Activated CD4-positive, alpha-beta memory T cell treated with anti-CD3 and anti-CD28 coated beads for 36 hours (primary cell): ENCODE measurements around the gene NCBP1. TPM values are rescaled to one million over a fixed set of nuclear protein-coding genes. Genes with fewer than 3 reads are reported as not detected.
A peak's percentile ranks its signal among the peaks of the same experiment; 100 is the strongest.
"Not testable (repeated sequence)": the region's sequence is repeated elsewhere in the genome, so short reads cannot be mapped to it uniquely, and the experiment has no call there.

Experiments
- CTCF ChIA-PET: fragments of 350-600 bp; sonication (Branson Sonifier 250); formaldehyde crosslinking; loops from one replicate; lab custom pipeline; 2021; ENCODE audit warnings: antibody characterized with exemption, inconsistent platforms; lab: Charles Lee
- POLR2A ChIA-PET: fragments of 350-600 bp; sonication (Branson Sonifier 250); formaldehyde crosslinking; loops from one replicate; lab custom pipeline; 2021; ENCODE audit warnings: antibody characterized with exemption; lab: Charles Lee
- DNase-seq: peaks from one replicate; pipeline ENCODE4 v3.0.0-alpha.2; 2020
- H3K27ac Mint-ChIP-seq: one replicate; pipeline ENCODE4 v1.8.0; 2021; ENCODE audit warnings: mixed read lengths
- H3K27me3 Mint-ChIP-seq: one replicate; pipeline ENCODE4 v1.8.0; 2021; ENCODE audit warnings: mixed read lengths
- H3K36me3 Mint-ChIP-seq: one replicate; pipeline ENCODE4 v1.8.0; 2021; ENCODE audit warnings: mixed read lengths
- H3K4me1 Mint-ChIP-seq: one replicate; pipeline ENCODE4 v1.8.0; 2021; ENCODE audit warnings: low read depth, mixed read lengths
- H3K4me3 Mint-ChIP-seq: one replicate; pipeline ENCODE4 v1.8.0; 2021; ENCODE audit warnings: mild to moderate bottlenecking, mixed read lengths
- H3K9me3 Mint-ChIP-seq: one replicate; pipeline ENCODE4 v1.8.0; 2021; ENCODE audit warnings: mixed read lengths
- intact Hi-C: fragments of 100-400 bp; cut with micrococcal nuclease; formaldehyde crosslinking; loops from one replicate; pipeline ENCODE4 v1.15.1; 2023
- total RNA-seq, 2 experiments: library from RNA; stranded (reverse); gene quantifications; one replicate each; pipeline ENCODE4 v1.2.3, GENCODE V29; 2021

The NCBP1 gene
- total RNA-seq, 2 experiments from 2014 or later = 43.4 to 47.2 TPM

DNA sequence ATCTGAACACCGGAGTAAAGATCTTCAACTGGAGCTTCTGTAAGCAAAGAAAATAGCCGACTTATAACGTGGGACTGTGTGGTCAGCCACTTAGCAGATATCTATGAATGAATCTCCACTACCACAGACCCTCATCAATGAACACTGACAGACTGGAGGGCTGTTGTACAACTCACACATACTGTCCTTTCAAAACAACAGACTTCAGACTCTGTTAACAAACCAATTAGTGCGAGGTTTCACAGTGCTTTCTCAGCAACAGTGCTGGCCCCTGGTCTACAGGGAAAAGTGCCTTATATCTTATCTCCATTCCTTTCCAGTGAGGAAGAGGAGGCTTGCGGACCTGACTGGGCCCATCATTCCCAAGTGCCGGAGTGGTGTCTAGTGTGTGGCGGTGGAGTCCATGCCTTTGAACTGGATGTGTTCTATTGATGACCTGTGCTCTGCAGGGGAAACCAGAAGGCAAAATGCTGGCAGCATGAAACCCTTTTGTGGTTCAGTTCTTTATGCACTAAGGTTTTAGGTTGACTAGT is 34.2 kb upstream of the NCBP1 start:
- intact Hi-C loops = loop anchor here (2.0 to 10.0 kb wide), 3 partner anchors 95 to 743 kb away; partner anchors contain the start of gene TMOD1

DNA sequence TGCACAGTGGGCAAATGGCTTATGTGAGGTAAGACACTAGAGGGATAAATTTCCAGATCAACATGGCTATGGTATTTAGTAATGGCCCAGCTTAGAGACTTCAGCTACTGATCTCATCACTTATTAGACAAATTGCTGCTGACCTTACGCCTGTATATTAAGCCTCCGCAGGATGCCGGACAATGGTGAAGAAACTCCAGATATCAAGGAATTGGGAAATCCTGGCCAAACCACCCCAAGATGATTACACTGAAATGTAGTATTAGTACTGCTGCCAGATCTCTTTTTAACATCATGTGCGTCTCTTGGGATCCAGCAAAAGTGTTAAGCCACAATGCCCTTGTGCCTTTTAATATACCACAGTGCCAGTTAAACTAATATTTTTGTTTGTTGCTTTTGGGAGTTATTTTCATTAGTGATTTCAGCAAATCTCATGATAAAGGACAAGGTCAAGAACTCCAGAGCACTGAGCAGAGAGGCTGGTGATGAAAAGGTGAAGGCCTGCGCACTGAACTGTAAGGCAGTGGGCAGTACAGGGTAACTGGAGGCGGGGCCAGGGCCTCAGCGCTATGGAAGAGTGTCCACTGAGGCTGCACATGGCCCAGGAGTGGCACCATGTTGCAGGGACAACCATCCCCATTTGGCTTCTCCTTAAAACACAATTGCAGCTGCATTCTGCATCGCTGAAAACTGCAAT is 32.9 kb upstream of the NCBP1 start:
- no peaks in the 10 kb centered on the region for H3K27me3 Mint-ChIP-seq
- ChIA-PET POLR2A (no interaction called here), CTCF (interaction anchor here (1.5 to 10.1 kb wide), 4 partner anchors 15 to 743 kb away, joined by 3 to 225 read pairs (median 12); no protein-coding TSS in a partner anchor)
- H3K4me3 Mint-ChIP-seq = no peak overlapping the region
- peaks cover 11% of the 10 kb centered on the region for H3K36me3 Mint-ChIP-seq
- no peak overlapping the region for H3K27ac Mint-ChIP-seq
- H3K9me3 Mint-ChIP-seq = no peaks in the 10 kb centered on the region
- DNase-seq = no peak
- intact Hi-C loops = no loop called here
- H3K4me1 Mint-ChIP-seq = peaks cover 6% of the 10 kb centered on the region

More for the DNA sequence above, 34.2 kb upstream of the NCBP1 start:
- ChIA-PET CTCF (interaction anchor here (0.7 to 10.1 kb wide), 54 partner anchors 9 to 745 kb away, joined by 3 to 225 read pairs (median 6); partner anchors contain the start of genes NCBP1, TDRD7, TMOD1 and TSTD2), POLR2A (no interaction called here)
- Mint-ChIP-seq H3K4me3 (no peak overlapping the region), H3K4me1 (peaks cover 6% of the 10 kb centered on the region), H3K36me3 (peaks cover 8% of the 10 kb centered on the region), H3K9me3 (no peaks in the 10 kb centered on the region), H3K27ac (no peak overlapping the region), H3K27me3 (no peaks in the 10 kb centered on the region)
- no peak for DNase-seq

DNA sequence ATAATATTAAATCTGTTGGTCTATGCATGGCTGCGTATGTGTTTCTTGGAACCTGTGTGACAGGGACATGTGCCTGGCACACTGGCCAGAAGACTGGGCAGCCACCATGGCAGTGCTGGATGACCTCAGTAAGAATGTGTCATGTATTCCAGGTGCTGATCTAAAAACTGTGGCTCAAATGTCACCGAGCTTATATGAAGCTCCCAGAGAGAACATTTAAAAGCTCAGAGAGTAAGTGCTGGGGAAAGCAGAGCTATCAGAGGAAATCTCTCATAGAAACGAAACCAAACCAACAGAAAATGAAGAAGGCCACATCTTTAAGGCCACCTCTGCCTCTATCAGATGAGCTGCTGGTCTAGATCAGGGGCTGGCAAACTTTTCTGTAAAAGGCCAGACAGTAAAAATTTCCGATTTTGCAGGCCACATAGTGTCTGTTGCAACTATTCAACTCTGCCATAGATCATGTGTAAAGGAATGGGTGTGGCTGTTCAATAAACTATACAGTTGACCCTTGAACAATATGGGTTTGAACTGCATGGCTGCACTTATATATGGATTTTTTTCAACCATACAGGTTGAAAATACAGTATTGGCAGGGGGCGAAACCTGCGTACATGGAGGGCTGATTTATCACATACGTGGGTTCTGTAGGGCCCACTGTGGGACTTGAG is 32.3 kb upstream of the NCBP1 start:
- ChIA-PET POLR2A (no interaction called here), CTCF (interaction anchor here (1.5 to 10.1 kb wide), 3 partner anchors 14 to 190 kb away, joined by 3 to 225 read pairs (median 3); no protein-coding TSS in a partner anchor)
- Mint-ChIP-seq H3K9me3 (no peaks in the 10 kb centered on the region), H3K36me3 (peaks cover 16% of the 10 kb centered on the region), H3K4me3 (no peak overlapping the region), H3K27ac (no peak overlapping the region), H3K27me3 (no peaks in the 10 kb centered on the region), H3K4me1 (peaks cover 6% of the 10 kb centered on the region)
- intact Hi-C loops = no loop called here
- DNase-seq = no peak

DNA sequence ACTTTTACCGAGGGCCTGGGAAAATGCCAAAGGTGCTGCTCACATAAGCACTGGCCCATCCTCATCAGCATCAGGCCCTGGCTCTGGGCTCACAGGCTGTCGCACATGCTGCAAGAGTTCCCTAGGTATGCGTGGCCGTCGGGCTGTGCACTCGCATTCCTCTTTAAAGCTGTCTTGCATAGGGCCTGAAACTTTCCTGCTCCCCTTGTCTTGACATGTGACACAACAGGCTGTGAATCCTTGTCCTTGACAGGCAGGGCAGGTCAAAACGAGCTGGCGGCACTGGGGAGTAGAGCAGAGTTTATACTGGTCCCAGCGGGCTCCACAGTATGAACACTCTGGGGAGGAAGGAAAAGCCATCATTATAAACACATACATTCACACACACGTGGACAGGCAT is 31.2 kb upstream of the NCBP1 start:
- Mint-ChIP-seq H3K4me1 (peaks cover 6% of the 10 kb centered on the region), H3K9me3 (no peaks in the 10 kb centered on the region), H3K27me3 (no peaks in the 10 kb centered on the region), H3K36me3 (peaks cover 16% of the 10 kb centered on the region), H3K27ac (no peak overlapping the region), H3K4me3 (no peak overlapping the region)
- DNase-seq = no peak
- POLR2A ChIA-PET = no interaction called here
- intact Hi-C loops = no loop called here
- CTCF ChIA-PET = interaction anchor here (1.6 to 10.1 kb wide), 3 partner anchors 13 to 191 kb away, joined by 3 to 225 read pairs (median 16); no protein-coding TSS in a partner anchor

DNA sequence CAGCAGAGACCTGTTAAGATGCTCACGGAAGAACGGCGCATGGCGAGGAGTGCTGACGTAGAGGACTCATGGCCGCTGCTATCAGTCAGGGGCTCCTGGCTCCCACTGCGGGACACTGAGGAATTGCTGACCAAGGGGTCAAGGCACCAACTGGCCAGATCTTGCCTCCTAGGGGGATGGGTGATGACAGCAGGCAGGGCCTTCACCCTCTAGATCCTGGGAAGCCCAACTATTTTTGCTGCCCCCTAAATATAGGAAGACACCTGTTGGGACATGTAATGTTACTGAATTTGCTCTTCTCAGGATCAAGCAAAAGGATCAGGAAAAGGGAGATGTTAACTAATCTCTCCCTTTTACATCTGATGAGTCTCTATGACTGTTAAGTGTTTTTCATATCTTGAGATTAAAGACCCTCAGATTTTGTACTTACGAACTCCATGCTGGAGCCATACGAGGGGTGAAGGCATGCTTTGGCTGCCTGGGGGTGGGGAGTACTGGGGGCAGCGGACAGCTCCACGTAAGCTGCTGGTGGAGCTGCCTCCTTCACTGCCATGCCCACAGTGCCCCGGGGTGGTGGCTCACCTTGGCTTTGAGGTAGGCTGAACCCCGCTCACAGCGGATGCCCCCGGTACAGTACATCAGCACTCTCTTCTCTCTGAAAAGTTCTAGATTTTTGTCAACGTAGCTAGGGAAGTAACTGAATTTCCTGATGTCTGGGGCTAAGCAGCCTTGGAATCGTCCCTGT is 28.5 kb upstream of the NCBP1 start:
- Mint-ChIP-seq H3K27ac (no peak overlapping the region), H3K9me3 (no peaks in the 10 kb centered on the region), H3K4me3 (no peak overlapping the region), H3K27me3 (no peaks in the 10 kb centered on the region), H3K4me1 (no peaks in the 10 kb centered on the region), H3K36me3 (peaks cover 17% of the 10 kb centered on the region)
- no peak for DNase-seq
- ChIA-PET CTCF (interaction anchor here (1.2 kb wide), 1 partner anchor 136 kb away, joined by 3 read pairs; no protein-coding TSS in a partner anchor), POLR2A (interaction anchor here (0.6 kb wide), 1 partner anchor 199 kb away, joined by 3 read pairs; no protein-coding TSS in a partner anchor)
- intact Hi-C loops = no loop called here

DNA sequence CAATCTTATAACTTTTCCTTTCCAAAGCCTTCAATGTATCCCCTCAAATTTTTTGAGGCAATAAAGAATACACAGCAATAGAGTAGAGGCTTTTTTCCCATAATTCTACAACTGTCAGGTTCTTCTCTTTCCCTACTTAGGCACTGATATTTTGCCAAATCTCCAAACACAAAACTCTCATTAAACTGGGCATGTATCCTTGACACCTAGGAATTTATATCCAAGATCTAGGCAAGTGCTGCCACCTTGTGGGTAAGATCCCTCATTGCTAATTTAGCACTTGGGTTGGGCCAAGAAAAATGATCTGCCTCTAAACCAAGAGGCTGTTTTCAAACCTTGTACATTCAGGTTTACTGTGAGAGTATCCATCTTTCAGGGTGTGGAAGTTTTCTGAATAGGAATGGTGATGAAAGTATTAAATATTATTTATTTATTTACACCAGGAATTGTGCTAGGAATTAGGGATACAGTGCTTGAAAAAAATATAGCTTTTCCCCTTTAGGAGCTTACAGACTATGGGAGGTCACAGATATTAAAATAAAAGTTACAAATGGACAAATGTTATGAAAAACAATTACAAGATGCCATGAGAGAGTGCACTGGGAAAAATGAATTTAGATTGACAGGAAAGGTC is 18.1 kb upstream of the NCBP1 start:
- POLR2A ChIA-PET = no interaction called here
- Mint-ChIP-seq H3K9me3 (no peaks in the 10 kb centered on the region), H3K27ac (no peak overlapping the region), H3K36me3 (peaks cover 17% of the 10 kb centered on the region), H3K4me1 (peaks cover 12% of the 10 kb centered on the region), H3K27me3 (no peaks in the 10 kb centered on the region), H3K4me3 (no peak overlapping the region)
- intact Hi-C loops = loop anchor here (1.0 kb wide), 3 partner anchors 147 to 228 kb away; no protein-coding TSS in a partner anchor
- CTCF ChIA-PET = interaction anchor here (0.6 to 6.3 kb wide), 34 partner anchors 9 to 758 kb away, joined by 3 to 97 read pairs (median 4); partner anchors contain the start of genes NCBP1, TDRD7, TSTD2 and XPA
- DNase-seq = peak; percentile 64

DNA sequence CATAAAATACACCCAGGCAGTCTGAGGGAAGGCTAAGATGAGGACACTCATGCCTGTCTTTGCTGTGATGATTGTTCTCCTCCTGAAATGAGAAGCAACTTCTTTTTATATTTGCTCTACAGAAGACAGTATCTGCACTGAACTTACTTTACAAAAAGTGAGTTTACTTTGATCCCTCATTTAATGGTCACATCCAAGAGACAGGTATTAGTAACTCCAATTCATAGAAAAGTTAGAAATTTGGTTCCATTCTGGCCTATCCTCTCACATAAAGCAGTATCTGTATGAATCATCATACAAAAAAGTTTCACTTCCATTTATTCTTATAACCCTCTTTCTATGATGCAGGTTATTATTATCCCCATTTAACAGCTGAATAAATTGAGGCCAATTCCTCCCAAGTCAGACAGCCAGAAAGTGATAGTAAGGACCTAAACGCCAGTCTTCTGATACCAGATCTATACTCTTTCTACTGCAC is 15.6 kb upstream of the NCBP1 start:
- no peak for DNase-seq
- Mint-ChIP-seq H3K4me3 (no peak overlapping the region), H3K27ac (no peak overlapping the region), H3K4me1 (peaks cover 12% of the 10 kb centered on the region), H3K9me3 (no peaks in the 10 kb centered on the region), H3K36me3 (peaks cover 12% of the 10 kb centered on the region), H3K27me3 (no peaks in the 10 kb centered on the region)
- CTCF ChIA-PET = interaction anchor here (1.2 to 1.6 kb wide), 2 partner anchors 19 to 149 kb away, joined by 4 to 5 read pairs; no protein-coding TSS in a partner anchor
- intact Hi-C loops = no loop called here
- POLR2A ChIA-PET = interaction anchor here (1.1 kb wide), 1 partner anchor 15 kb away, joined by 6 read pairs; the partner anchor contains the start of genes NCBP1 and TSTD2

DNA sequence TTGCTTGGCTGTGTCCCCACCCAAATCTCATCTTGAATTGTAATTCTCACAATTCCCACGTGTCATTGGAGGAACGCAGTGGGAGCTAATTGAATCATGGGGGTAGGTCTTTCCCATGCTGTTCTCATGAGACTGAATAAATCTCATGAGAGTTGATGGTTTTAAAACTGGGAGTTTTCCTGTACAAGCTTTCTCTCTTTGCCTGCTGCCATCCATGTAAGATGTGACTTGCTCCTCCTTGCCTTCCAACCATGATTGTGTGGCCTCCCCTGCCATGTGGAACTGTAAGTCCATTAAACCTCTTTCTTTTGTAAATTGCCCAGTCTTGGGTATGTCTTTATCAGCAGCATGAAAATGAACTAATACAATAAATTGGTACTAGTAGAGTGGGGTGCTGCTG is 13.6 kb upstream of the NCBP1 start:
- H3K27ac Mint-ChIP-seq, DNase-seq, intact Hi-C loops, POLR2A ChIA-PET, CTCF ChIA-PET, H3K27me3 Mint-ChIP-seq, H3K4me3 Mint-ChIP-seq, H3K9me3 Mint-ChIP-seq: not testable (repeated sequence)
- Mint-ChIP-seq H3K36me3 (peaks cover 15% of the 10 kb centered on the region), H3K4me1 (peaks cover 12% of the 10 kb centered on the region)

DNA sequence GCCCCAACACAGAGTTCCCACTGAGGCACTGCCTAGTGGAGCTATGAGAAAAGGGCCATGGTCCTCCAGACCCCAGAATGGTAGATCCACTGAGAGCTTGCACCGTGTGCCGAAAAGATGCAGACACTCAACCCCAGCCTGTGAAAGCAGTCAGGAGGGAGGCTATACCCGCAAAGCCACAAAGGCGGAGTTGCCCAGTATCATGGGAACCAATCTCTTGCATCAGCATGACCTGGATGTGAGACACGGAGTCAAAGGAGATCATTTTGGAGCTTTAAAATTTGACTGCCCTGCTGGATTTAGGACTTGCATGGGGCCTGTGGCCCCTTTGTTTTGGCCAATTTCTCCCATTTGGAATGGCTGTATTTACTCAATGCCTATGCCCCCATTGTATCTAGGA is 11.1 kb upstream of the NCBP1 start:
- H3K27ac Mint-ChIP-seq, intact Hi-C loops, CTCF ChIA-PET, POLR2A ChIA-PET, DNase-seq, H3K9me3 Mint-ChIP-seq, H3K4me3 Mint-ChIP-seq, H3K27me3 Mint-ChIP-seq: not testable (repeated sequence)
- Mint-ChIP-seq H3K36me3 (peaks cover 12% of the 10 kb centered on the region), H3K4me1 (peaks cover 12% of the 10 kb centered on the region)

DNA sequence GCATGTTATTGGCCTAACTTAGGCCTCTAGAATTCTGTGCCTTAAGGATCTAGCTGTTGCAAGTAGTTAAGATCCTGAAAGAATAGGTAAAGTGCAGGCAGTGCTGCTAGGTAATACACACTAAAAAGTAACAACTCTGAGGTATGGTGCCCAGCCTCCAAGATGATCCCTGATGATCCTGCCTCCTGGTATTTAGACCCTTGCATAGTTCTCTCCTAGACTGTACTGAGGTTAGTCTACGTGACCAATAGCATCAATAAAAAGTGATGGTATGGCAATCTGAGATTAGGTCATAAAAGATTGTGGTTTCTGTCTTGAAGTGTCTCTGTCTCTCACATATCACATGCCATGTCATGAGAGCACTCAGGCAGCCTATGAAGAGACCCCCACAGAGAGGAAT is 9.7 kb upstream of the NCBP1 start:
- Mint-ChIP-seq H3K36me3 (peaks cover 12% of the 10 kb centered on the region), H3K4me3 (no peak overlapping the region), H3K27me3 (no peaks in the 10 kb centered on the region), H3K9me3 (no peaks in the 10 kb centered on the region), H3K27ac (no peak overlapping the region), H3K4me1 (peaks cover 3% of the 10 kb centered on the region)
- DNase-seq = no peak
- intact Hi-C loops = no loop called here
- ChIA-PET CTCF (interaction anchor here (0.7 kb wide), 1 partner anchor 25 kb away, joined by 4 read pairs; no protein-coding TSS in a partner anchor), POLR2A (no interaction called here)

DNA sequence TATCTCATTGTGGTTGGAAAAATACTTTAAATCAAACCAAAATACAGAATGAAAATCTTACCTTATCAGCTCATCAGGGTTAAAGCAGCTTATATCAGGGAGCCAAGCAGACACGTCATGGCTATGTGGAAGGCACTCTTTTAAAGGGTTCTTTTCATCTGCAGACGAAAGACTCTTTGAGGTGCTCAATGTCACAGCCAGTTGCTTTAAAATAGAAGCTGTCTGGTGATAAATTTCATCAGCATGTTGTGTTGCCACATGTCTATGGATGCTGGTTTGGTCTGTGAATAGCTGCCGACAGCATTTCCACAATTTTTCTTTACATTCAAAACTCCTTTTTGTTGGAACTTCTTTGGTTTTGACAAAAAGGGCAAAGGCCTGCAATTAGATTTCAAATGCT is 8.0 kb upstream of the NCBP1 start:
- ChIA-PET CTCF (interaction anchor here (2.0 kb wide), 1 partner anchor 10 kb away, joined by 11 read pairs; no protein-coding TSS in a partner anchor), POLR2A (no interaction called here)
- Mint-ChIP-seq H3K27ac (no peak overlapping the region), H3K36me3 (peaks cover 10% of the 10 kb centered on the region), H3K4me3 (no peak overlapping the region), H3K27me3 (no peaks in the 10 kb centered on the region), H3K4me1 (peaks cover 11% of the 10 kb centered on the region), H3K9me3 (no peaks in the 10 kb centered on the region)
- intact Hi-C loops = no loop called here
- no peak for DNase-seq
